A549 (cell line): ENCODE measurements around the gene KCNQ1. TPM values are rescaled to one million over a fixed set of nuclear protein-coding genes. Genes with fewer than 3 reads are reported as not detected.

ENCODE experiments used
- ATAC-seq, 2 experiments: fragments of 200-7000 bp in 1 of 2; fragments of >200 bp in 1 of 2; cut with Nextera tagmentation in 1 of 2; cut with Tn5 transposase in 1 of 2; 3 replicates each; pipeline versions ENCODE4 v1.8.0 to v1.9.1; 2018 to 2020; ENCODE audit warnings: mild to moderate bottlenecking in 1 of 2, moderate library complexity in 1 of 2
- CTCF ChIA-PET: fragments of 300-600 bp; sonication (Branson Sonifier 250); formaldehyde crosslinking; extraction: SDS; loops from one replicate; lab custom pipeline; 2021; ENCODE audit warnings: antibody characterized with exemption, inconsistent platforms; lab: Yijun Ruan, JAX
- POLR2A ChIA-PET: fragments of 350-600 bp; formaldehyde crosslinking; extraction: SDS; loops from one replicate; lab custom pipeline; 2021; ENCODE audit warnings: antibody characterized with exemption, inconsistent platforms; lab: Yijun Ruan, JAX
- DNase-seq, 2 experiments: peaks; one replicate each; pipeline versions ENCODE4 v3.0.0 to v3.0.0-alpha.2; 2011 to 2016; ENCODE audit warnings: low read depth in 1 of 2, low spot score in 1 of 2
- FAIRE-seq: peaks from 2 replicates; lab custom pipeline; 2011; peaks lifted over from hg19 to GRCh38; lab: Jason Lieb, UNC
- H3K27ac ChIP-seq, 2 experiments: fragments of >200 bp; sonication (Bioruptor Twin); formaldehyde crosslinking; 3 replicates each; pipeline ENCODE4 v1.5.1; 2016 to 2017
- H3K4me1 ChIP-seq: fragments of >200 bp; sonication (Bioruptor Twin); formaldehyde crosslinking; 3 replicates; pipeline ENCODE4 v1.6.1; 2016
- H3K4me2 ChIP-seq: fragments of >200 bp; sonication (Bioruptor Twin); formaldehyde crosslinking; 3 replicates; pipeline ENCODE4 v1.6.1; 2016
- H3K4me3 ChIP-seq: fragments of >200 bp; sonication (Bioruptor Twin); formaldehyde crosslinking; 3 replicates; pipeline ENCODE4 v1.5.1; 2016
- H3K9me3 ChIP-seq: fragments of >200 bp; sonication (Bioruptor Twin); formaldehyde crosslinking; 3 replicates; pipeline ENCODE4 v1.6.1; 2016
- BHLHE40 ChIP-seq: IDR thresholded peaks from 2 replicates; pipeline ENCODE4 v1.6.1; 2012; ENCODE audit warnings: low read depth, low read length, inconsistent platforms
- CBX2 ChIP-seq: fragments of 200-600 bp; sonication (generic); IDR thresholded peaks from 2 replicates; pipeline ENCODE4 v1.6.1; 2016; ENCODE audit warnings: low read depth, mild to moderate bottlenecking, borderline replicate concordance
- EHMT2 ChIP-seq: fragments of 200-600 bp; sonication (generic); IDR thresholded peaks from 2 replicates; pipeline ENCODE4 v1.6.1; 2016; ENCODE audit warnings: antibody characterized with exemption, low read depth, mild to moderate bottlenecking, moderate library complexity
- FOSB ChIP-seq: fragments of 250-450 bp; sonication (Bioruptor Pico); IDR thresholded peaks from 2 replicates; pipeline ENCODE4 v1.5.0; 2020; ENCODE audit warnings: mild to moderate bottlenecking, moderate library complexity
- GATA3 ChIP-seq: IDR thresholded peaks from 2 replicates; pipeline ENCODE4 v1.6.1; 2012; ENCODE audit warnings: borderline replicate concordance
- HES2 ChIP-seq: fragments of >200 bp; sonication (Bioruptor Twin); formaldehyde crosslinking; IDR thresholded peaks from 2 replicates; pipeline ENCODE4 v1.6.1; 2016
- JUN ChIP-seq, 2 experiments: fragments of >200 bp; sonication (Bioruptor Twin); formaldehyde crosslinking; IDR thresholded peaks; 2 replicates in 1 of 2; 3 replicates in 1 of 2; pipeline ENCODE4 v1.6.1; 2016 to 2017
- KDM1A ChIP-seq: fragments of 200-600 bp; sonication (generic); IDR thresholded peaks from 2 replicates; pipeline ENCODE4 v1.6.1; 2016; ENCODE audit warnings: low read depth, mild to moderate bottlenecking
- MAFK ChIP-seq: fragments of 450-650 bp; IDR thresholded peaks from 2 replicates; pipeline ENCODE4 v1.6.1; 2014; ENCODE audit not compliant: partially characterized antibody
- MAX ChIP-seq: IDR thresholded peaks from 2 replicates; pipeline ENCODE4 v1.6.1; 2012
- NFE2L2 ChIP-seq: fragments of 150-350 bp; conservative IDR thresholded peaks from 2 replicates; pipeline ENCODE4 v1.6.1; 2014; ENCODE audit warnings: low read length
- NPAS2 ChIP-seq: fragments of 250-450 bp; sonication (Bioruptor Pico); IDR thresholded peaks from 2 replicates; pipeline ENCODE4 v1.8.0; 2022; ENCODE audit warnings: mild to moderate bottlenecking, moderate library complexity, borderline replicate concordance
- PHF8 ChIP-seq: fragments of 200-600 bp; sonication (generic); IDR thresholded peaks from 2 replicates; pipeline ENCODE4 v1.6.1; 2016; ENCODE audit warnings: low read depth, mild to moderate bottlenecking, antibody characterized with exemption, moderate library complexity, borderline replicate concordance
- REST ChIP-seq: fragments of 200-600 bp; sonication (generic); IDR thresholded peaks from 2 replicates; pipeline ENCODE4 v1.6.1; 2016; ENCODE audit warnings: antibody characterized with exemption, mild to moderate bottlenecking, moderate library complexity
- RFX5 ChIP-seq: fragments of 450-650 bp; IDR thresholded peaks from 2 replicates; pipeline ENCODE4 v1.7.1; 2014; ENCODE audit warnings: antibody characterized with exemption, mild to moderate bottlenecking, moderate library complexity
- SMC3 ChIP-seq: fragments of >200 bp; sonication (Bioruptor Twin); formaldehyde crosslinking; IDR thresholded peaks from 3 replicates; pipeline ENCODE4 v1.6.1; 2018; ENCODE audit warnings: inconsistent platforms
- SREBF2 ChIP-seq: fragments of 450-650 bp; IDR thresholded peaks from 2 replicates; pipeline ENCODE4 v1.6.1; 2014; ENCODE audit warnings: mild to moderate bottlenecking, moderate library complexity
- ZC3H11A ChIP-seq: fragments of 450-650 bp; IDR thresholded peaks from 2 replicates; pipeline ENCODE4 v1.6.1; 2014; ENCODE audit warnings: antibody characterized with exemption, mild to moderate bottlenecking
- ZSCAN20 ChIP-seq: fragments of 250-450 bp; sonication (Bioruptor Pico); IDR thresholded peaks from 2 replicates; pipeline ENCODE4 v1.8.0; 2022; ENCODE audit warnings: mild to moderate bottlenecking, moderate library complexity
- WGBS: methylation state at CpG from one replicate; pipeline ENCODE4 v1.1.6; 2017; ENCODE audit errors: missing lambda C conversion rate; 5-methylcytosine and 5-hydroxymethylcytosine counted together
- polyA plus RNA-seq, 4 experiments: library from polyadenylated mRNA; depleted of rRNA in 3 of 4; stranded (reverse); fragments of >200 nt; fragmentation: RNase III in 1 of 4; extraction: RNeasy Plus Mini Kit Qiagen cat#74134 plus additional on column Dnase treatment in 1 of 4; gene quantifications; 2 replicates in 3 of 4; 3 replicates in 1 of 4; pipeline ENCODE4 v1.2.3, GENCODE V29; 2011 to 2017
- TF ChIP-seq, protein P1 (sequence below): fragments of 150-350 bp; IDR thresholded peaks from 2 replicates; pipeline ENCODE4 v1.6.1; 2014; ENCODE audit warnings: low read depth, mild to moderate bottlenecking, low read length
- TF ChIP-seq, protein P2 (sequence below): IDR thresholded peaks from 2 replicates; pipeline ENCODE4 v1.6.1; 2012; ENCODE audit warnings: low read depth, borderline replicate concordance
- TF ChIP-seq, protein P3 (sequence below): fragments of 250-450 bp; sonication (Bioruptor Pico); IDR thresholded peaks from 2 replicates; pipeline ENCODE4 v1.5.0; 2020; ENCODE audit warnings: low read depth, mild to moderate bottlenecking, moderate library complexity

KCNQ1 gene
- polyA plus RNA-seq, 2 of the 4 experiments (the other 2 are of a cell fraction), result 0.14 to 0.17 TPM

DNA sequence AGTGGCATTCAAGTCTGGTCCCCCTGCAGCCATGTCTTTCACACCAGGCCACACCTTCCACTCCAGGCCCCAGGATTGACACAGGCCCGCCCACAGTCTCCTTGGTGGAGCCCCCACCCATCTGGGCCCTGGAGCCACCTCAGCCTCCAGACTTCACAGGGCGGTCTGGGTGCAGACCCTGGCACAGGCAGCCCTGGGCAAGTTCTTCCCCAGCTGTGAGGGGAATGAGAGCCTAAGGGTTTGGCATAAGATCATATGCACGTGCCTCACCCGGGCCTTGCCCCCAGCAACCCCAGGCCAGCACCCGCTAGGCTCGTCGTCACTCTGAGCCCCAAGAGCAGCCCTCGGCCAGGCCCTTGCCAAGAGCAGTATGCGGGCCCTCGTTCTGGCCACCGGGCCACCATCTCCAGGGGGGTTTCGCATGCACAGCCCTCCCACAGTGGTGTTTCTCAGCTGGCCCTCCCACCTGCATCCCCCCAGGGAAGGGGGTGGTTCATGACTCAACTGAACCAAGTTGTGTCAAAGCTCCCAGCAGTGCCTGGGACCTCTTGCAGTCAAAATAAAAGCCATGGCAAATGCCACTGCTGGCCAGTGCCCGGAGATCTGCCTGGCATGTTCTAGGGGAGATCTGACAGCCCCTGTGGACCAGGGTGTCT lies 325.4 kb downstream of the KCNQ1 start:
- Histone ChIP-seq H3K4me3 (no peak overlapping the region), H3K4me1 (peaks cover 9% of the 10 kb centered on the region; the same call in 1 of the 3 replicates), H3K9me3 (no peaks in the 10 kb centered on the region), H3K27ac (no peak overlapping the region), H3K4me2 (no peak overlapping the region)
- FAIRE-seq (no peak), DNase-seq (no peak), ATAC-seq (no peak)
- TF ChIP-seq MAFK, result no peak
- no peak for TF ChIP-seq NPAS2 (CRISPR knock-in tag)
- no peak for TF ChIP-seq CBX2
- no peak for TF ChIP-seq GATA3
- TF ChIP-seq REST, result no peak
- no peak for TF ChIP-seq SMC3
- no peak for TF ChIP-seq EHMT2
- TF ChIP-seq, protein P1, sequence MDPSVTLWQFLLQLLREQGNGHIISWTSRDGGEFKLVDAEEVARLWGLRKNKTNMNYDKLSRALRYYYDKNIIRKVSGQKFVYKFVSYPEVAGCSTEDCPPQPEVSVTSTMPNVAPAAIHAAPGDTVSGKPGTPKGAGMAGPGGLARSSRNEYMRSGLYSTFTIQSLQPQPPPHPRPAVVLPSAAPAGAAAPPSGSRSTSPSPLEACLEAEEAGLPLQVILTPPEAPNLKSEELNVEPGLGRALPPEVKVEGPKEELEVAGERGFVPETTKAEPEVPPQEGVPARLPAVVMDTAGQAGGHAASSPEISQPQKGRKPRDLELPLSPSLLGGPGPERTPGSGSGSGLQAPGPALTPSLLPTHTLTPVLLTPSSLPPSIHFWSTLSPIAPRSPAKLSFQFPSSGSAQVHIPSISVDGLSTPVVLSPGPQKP, result no peak
- no peak for TF ChIP-seq NFE2L2
- POLR2A ChIA-PET, result no interaction called here
- 82% methylated on average over 10 of the region's 13 CpGs for WGBS
- CTCF ChIA-PET, result interaction anchor here (1.7 kb wide), 1 partner anchor 11 kb away, joined by 3 read pairs; no protein-coding TSS in a partner anchor

GRCh38 chr11:2770761-2771301 lies 326.0 kb downstream of the KCNQ1 start:
- Histone ChIP-seq H3K4me3 (no peak overlapping the region), H3K9me3 (no peaks in the 10 kb centered on the region), H3K27ac (no peak overlapping the region), H3K4me1 (peaks cover 9% of the 10 kb centered on the region; the same call in 1 of the 3 replicates), H3K4me2 (no peak overlapping the region)
- FAIRE-seq, result no peak
- WGBS, result 65% methylated on average over 6 of the region's 9 CpGs
- ATAC-seq, result no peak
- POLR2A ChIA-PET, result no interaction called here
- DNase-seq, result no peak
- CTCF ChIA-PET, result interaction anchor here (0.7 kb wide), 1 partner anchor 11 kb away, joined by 3 read pairs; no protein-coding TSS in a partner anchor
- TF ChIP-seq, protein P2, sequence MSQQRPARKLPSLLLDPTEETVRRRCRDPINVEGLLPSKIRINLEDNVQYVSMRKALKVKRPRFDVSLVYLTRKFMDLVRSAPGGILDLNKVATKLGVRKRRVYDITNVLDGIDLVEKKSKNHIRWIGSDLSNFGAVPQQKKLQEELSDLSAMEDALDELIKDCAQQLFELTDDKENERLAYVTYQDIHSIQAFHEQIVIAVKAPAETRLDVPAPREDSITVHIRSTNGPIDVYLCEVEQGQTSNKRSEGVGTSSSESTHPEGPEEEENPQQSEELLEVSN, result no peak
- TF ChIP-seq MAX (no peak), RFX5 (no peak), JUN (IDR thresholded peaks at IDR 0.05) (no peak), ZC3H11A (no peak), PHF8 (no peak), FOSB (no peak), SREBF2 (no peak), EHMT2 (no peak), HES2 (no peak), BHLHE40 (no peak), KDM1A (no peak), ZSCAN20 (CRISPR knock-in tag) (no peak)
- TF ChIP-seq, protein P1, result no peak
- TF ChIP-seq, protein P3, sequence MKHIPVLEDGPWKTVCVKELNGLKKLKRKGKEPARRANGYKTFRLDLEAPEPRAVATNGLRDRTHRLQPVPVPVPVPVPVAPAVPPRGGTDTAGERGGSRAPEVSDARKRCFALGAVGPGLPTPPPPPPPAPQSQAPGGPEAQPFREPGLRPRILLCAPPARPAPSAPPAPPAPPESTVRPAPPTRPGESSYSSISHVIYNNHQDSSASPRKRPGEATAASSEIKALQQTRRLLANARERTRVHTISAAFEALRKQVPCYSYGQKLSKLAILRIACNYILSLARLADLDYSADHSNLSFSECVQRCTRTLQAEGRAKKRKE, result no peak
